Measurements from ENCODE around the gene BACH2. TPM values are rescaled to one million over a fixed set of nuclear protein-coding genes. Genes with fewer than 3 reads are reported as not detected.
"Not testable (repeated sequence)": the region's sequence is repeated elsewhere in the genome, so short reads cannot be mapped to it uniquely, and the experiment has no call there.

The BACH2 gene
- total RNA-seq, 1 donor from 2014 or later = 88.8 TPM

DNA sequence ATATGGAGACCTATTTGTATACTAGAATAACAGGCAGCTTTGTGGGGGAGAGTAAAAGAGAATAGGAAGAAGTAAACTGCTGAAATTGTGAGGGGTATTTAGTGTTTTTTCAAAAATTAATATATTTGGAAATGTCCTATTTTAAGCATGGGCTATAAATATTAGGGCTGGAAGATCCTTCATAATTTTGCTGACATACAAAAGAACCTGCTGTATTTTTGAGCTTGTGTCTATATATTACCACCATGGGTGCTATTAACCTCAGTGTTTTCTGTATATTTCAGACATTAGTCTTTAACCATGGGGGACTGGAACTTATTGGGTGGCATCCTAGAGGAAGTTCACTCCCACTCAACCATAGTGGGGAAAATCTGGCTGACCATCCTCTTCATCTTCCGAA is 402.5 kb downstream of the BACH2 start, which contains the start of gene GJA10:
TSS of gene GJA10 (plus strand) at position 301 of the 400 bp plus-strand sequence. CDS start at position 301, 0 bp downstream.
- H3K27me3 Mint-ChIP-seq (ENCODE audit: low read depth) = peaks cover 40% of the 10 kb centered on the region
- peaks cover 4% of the 10 kb centered on the region for H3K4me1 Mint-ChIP-seq (ENCODE audit: low read depth)
- H3K36me3 Mint-ChIP-seq (ENCODE audit: low read depth) = no peaks in the 10 kb centered on the region

GRCh38 chr6:89892577-89892976 is 404.1 kb downstream of the BACH2 start:
- H3K4me3 Mint-ChIP-seq (ENCODE audit: low read depth); DNase-seq (ENCODE audit: low spot score); H3K4me1 Mint-ChIP-seq (ENCODE audit: low read depth); H3K9me3 Mint-ChIP-seq; intact Hi-C loops (cut with micrococcal nuclease); H3K36me3 Mint-ChIP-seq (ENCODE audit: low read depth); H3K27ac Mint-ChIP-seq: not testable (repeated sequence)
- peaks cover 41% of the 10 kb centered on the region for H3K27me3 Mint-ChIP-seq (ENCODE audit: low read depth)

More for the DNA sequence above, 402.5 kb downstream of the BACH2 start, which contains the start of gene GJA10:
- DNase-seq (ENCODE audit: low spot score) = no peak
- Mint-ChIP-seq H3K9me3 (no peaks in the 10 kb centered on the region), H3K27ac (no peak within 1 kb of the TSS), H3K4me3 (ENCODE audit: low read depth) (no peak within 1 kb of the TSS)
- intact Hi-C loops (cut with micrococcal nuclease) = no loop called here

DNA sequence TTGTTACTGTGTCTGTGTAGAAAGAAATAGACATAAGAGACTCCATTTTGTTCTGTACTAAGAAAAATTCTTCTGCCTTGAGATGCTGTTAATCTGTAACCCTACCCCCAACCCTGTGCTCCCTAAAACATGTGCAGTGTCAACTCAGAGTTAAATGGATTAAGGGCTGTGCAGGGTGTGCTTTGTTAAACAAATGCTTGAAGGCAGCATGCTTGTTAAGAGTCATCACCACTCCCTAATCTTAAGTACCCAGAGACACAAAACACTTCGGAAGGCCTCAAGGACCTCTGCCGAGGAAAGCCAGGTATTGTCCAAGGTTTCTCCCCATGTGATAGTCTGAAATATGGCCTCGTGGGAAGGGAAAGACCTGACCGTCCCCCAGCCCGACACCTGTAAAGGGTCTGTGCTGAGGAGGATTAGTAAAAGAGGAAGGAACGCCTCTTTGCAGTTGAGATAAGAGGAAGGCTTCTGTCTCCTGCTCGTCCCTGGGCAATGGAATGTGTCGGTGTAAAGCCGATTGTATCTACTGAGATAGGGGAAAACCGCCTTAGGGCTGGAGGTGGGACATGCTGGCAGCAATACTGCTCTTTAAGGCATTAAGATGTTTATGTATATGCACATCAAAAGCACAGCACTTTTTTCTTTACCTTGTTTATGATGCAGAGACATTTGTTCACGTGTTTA is 405.7 kb downstream of the BACH2 start:
- H3K4me1 Mint-ChIP-seq (ENCODE audit: low read depth); intact Hi-C loops (cut with micrococcal nuclease); H3K27ac Mint-ChIP-seq; H3K9me3 Mint-ChIP-seq; DNase-seq (ENCODE audit: low spot score); H3K36me3 Mint-ChIP-seq (ENCODE audit: low read depth); H3K4me3 Mint-ChIP-seq (ENCODE audit: low read depth): not testable (repeated sequence)
- H3K27me3 Mint-ChIP-seq (ENCODE audit: low read depth) = peaks cover 36% of the 10 kb centered on the region

DNA sequence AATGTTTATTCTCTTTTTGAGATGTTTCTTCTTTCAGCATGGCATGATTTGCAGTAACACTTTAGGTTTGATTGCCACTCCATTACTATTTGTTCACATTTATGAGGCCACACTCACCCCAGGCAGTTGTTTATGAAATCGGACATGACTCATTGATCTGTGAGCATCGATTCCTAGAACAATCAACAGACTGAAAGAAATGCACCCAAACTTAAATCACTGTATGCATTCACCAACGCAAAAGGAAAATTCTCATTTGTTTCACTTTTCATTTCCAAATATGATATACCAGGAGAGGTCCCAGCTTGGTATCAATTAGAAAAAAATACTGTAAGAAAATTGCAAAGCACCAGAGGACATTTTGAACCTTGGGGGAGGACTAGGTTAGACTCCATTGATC is 407.8 kb downstream of the BACH2 start:
- Mint-ChIP-seq H3K27ac (no peak overlapping the region), H3K27me3 (ENCODE audit: low read depth) (peaks cover 34% of the 10 kb centered on the region), H3K9me3 (no peaks in the 10 kb centered on the region), H3K36me3 (ENCODE audit: low read depth) (no peaks in the 10 kb centered on the region), H3K4me3 (ENCODE audit: low read depth) (no peak overlapping the region), H3K4me1 (ENCODE audit: low read depth) (peaks cover 9% of the 10 kb centered on the region)
- intact Hi-C loops (cut with micrococcal nuclease) = loop anchor here (2.0 kb wide), 1 partner anchor 14 kb away; no protein-coding TSS in a partner anchor
- no peak for DNase-seq (ENCODE audit: low spot score)

DNA sequence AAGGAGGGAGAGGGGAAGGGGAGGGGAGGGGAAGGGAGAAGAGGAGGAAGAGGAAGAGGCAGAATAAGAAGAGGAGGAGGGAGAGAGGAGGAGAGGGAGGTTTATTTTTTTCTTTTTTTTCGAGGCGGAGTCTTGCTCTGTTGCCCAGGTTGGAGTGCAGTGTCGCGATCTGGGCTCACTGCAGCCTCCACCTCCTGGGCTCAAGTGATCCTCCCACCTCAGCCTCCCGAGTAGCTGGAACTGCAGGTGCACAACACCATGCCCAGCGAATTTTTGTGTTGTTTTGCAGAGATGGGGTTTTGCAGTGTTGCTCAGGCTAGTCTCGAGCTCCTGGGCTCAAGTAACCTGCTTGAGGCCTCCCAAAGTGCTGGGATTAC is 408.5 kb downstream of the BACH2 start:
- Mint-ChIP-seq H3K9me3 (no peaks in the 10 kb centered on the region), H3K27ac (no peak overlapping the region), H3K4me1 (ENCODE audit: low read depth) (peaks cover 9% of the 10 kb centered on the region), H3K36me3 (ENCODE audit: low read depth) (no peaks in the 10 kb centered on the region), H3K27me3 (ENCODE audit: low read depth) (peaks cover 28% of the 10 kb centered on the region), H3K4me3 (ENCODE audit: low read depth) (no peak overlapping the region)
- intact Hi-C loops (cut with micrococcal nuclease) = loop anchor here (2.0 kb wide), 1 partner anchor 13 kb away; no protein-coding TSS in a partner anchor
- DNase-seq (ENCODE audit: low spot score) = no peak

DNA sequence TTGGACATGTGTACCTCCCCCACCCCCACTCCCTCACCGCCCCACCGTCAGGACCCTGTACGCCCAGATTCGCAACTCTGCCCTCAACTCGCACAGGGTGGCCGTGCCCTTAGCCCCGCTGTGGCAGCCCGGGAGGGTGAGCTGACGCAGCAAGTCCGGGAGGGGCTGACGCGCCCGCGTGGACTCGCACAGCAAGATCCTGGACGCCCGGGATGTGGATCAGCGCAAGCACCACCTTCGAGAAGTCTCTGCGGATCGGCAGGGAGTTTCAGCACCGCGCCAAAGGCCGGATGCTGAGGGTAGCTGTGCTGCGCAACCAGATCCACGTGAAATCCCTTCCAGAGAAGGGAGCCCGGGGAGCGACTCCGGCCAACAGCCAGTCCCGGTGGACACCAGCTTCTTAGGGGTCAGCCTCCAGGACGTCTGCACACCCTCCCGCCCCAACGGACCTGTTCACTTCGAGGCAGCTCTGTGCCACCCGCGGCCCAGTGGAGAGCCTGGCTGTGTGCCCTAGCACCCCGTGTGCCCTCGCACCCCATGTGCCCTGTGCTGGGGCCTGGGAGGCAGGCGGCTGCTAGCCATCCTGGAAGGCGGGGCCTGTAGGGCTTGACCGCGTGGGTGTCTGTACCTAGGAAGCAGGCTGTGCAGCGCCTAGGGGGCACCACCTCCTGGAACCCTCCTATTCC is 409.0 kb downstream of the BACH2 start:
- H3K27ac Mint-ChIP-seq = no peak overlapping the region
- H3K36me3 Mint-ChIP-seq (ENCODE audit: low read depth) = no peaks in the 10 kb centered on the region
- H3K9me3 Mint-ChIP-seq = no peaks in the 10 kb centered on the region
- no peak for DNase-seq (ENCODE audit: low spot score)
- H3K4me3 Mint-ChIP-seq (ENCODE audit: low read depth) = no peak overlapping the region
- intact Hi-C loops (cut with micrococcal nuclease) = loop anchor here (2.0 kb wide), 1 partner anchor 13 kb away; no protein-coding TSS in a partner anchor
- peaks cover 9% of the 10 kb centered on the region for H3K4me1 Mint-ChIP-seq (ENCODE audit: low read depth)
- H3K27me3 Mint-ChIP-seq (ENCODE audit: low read depth) = peaks cover 26% of the 10 kb centered on the region

GRCh38 chr6:89886378-89887120 is 410.1 kb downstream of the BACH2 start:
- Mint-ChIP-seq H3K36me3 (ENCODE audit: low read depth) (no peaks in the 10 kb centered on the region), H3K4me1 (ENCODE audit: low read depth) (peaks cover 9% of the 10 kb centered on the region), H3K9me3 (no peaks in the 10 kb centered on the region), H3K27ac (no peak overlapping the region), H3K27me3 (ENCODE audit: low read depth) (peaks cover 23% of the 10 kb centered on the region), H3K4me3 (ENCODE audit: low read depth) (no peak overlapping the region)
- no peak for DNase-seq (ENCODE audit: low spot score)
- intact Hi-C loops (cut with micrococcal nuclease) = no loop called here

Data from activated T-helper 2 cell treated with anti-CD3 and anti-CD28 coated beads, Interferon-gamma antibody, Interleukin-2, Interleukin-4, amounts not matched to agents 10 μg/mL and 5 μg/mL and 100 μg/mL, durations not matched to agents 14 hours and 24 hours and 36 hours (primary cell).